GM18499 (cell line): ENCODE results near the gene ALK.
"Not testable (repeated sequence)": the region's sequence is repeated elsewhere in the genome, so short reads cannot be mapped to it uniquely, and the experiment has no call there.

Experiments
- ATAC-seq: cut with Tn5 transposase; IDR thresholded peaks from one replicate; pipeline ENCODE4 v1.9.1; 2021; ENCODE audit warnings: moderate number of reproducible peaks; ENCODE audit not compliant: insufficient read depth, unreplicated experiment

Gene ALK

DNA sequence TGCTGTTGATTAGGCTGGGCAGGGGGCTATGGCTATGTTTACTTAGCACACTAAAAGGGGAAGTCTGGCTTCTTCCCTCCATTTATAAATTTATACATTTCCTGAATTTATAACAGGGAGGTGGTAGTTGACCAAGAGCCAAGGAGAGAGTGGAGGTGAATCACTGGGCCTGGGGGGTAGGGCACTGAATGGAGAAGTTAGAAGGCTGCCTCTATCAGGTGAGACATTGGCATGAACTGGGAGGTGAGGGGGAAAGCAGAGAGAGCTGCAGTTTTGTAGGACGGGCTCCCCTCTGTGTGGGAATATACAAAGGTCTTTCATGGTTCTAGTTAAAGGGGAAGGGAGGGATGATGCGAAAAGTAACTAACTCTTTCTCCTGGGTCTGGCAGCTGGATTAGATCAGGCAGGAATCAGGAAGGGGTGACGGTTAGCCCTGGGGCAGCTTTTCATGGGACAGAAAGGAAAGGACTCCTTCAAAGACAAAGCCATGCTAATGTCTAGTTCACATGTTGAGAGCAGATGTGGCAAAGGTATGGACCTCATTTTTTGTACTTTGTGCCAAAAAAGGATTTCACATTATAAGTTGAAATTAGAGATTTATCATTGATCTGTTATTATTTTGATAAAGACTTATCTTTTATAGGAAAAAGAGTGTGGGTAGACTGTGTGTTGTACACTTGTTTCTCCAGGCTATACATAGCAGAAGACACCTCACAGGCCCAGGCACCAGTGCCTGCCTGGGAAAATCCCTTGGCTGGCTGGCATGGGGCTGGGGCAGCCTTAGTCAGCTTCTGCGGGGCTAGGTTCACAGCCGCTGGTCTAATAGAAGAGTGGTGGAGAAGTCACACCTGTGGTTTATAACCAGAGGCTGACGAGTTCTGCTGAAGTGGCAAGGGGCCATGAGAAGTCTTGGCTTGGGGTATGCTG is 647.4 kb downstream of the ALK start:
- ATAC-seq = no peak

DNA sequence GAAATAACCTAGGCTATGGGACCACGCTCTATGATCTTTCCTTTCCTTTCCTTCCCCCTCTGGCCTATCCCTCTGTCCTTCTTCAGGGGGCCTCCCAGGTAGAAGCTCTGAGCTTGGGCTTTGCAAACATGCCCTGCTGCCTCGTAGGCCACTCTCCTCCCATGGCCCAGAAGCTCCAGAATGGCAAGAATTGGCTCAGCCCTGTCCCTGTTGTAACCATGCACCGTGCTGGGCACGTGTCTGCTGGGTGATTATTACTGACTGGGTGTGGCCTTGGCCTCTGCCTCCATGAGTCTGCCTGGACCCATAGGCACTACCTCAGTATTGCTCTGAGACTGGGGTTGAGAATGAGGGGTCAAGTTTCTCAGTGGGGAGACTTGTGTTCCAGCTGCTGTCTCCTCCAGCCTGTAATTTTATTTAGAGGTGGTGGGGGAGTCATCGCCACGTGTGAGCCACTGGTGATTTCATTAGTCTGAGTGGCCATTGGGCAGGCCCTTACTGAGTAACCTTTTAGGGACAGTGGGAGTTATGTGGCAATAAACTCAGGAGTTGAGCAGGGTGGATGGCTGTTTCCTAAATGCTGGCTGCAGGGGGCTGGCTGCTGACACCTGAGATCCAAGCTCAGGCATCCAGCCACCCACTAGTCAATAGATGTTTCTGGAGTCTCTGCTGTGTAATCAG is 648.2 kb downstream of the ALK start:
- no peak for ATAC-seq

DNA sequence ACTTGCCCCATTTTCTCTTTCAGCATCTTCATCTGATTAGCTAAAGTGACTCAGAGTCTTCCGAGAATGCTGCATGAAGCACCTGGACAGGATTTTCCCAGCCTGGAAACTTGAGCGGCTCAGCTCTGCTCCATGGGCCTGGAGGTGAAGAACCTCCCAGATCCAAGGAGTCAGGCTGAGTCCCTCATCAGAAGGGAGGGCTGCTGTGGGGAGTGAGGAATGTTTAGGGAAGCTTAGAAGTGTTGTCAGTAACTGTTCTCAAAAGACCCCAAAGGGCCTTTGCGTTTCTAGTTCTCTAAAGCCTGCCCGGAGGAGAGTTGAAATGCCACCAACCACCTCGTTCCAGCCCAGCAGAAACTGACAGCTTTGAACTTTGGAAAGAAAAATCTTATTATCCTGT is 649.1 kb downstream of the ALK start:
- ATAC-seq = no peak

DNA sequence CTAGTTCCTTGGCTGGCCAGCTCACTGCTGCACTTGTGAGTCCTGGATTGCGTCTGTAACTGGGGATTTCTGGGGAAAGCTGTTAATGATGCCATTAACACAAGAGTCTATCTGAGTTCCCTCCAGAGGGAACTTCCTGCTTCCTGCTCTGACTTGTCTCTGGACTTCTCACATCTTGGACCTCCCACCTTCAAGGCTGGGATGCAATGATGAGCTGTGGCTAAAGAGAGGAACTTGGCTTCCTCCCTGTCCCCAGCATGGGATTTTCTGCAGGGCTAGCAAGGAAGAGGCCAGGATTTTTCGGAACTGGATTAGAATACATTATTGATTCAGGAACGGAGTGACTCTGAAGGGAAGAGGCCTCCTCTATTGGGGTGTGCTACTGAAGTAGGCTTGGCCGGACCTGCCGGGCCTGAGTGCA is 650.7 kb downstream of the ALK start:
- ATAC-seq = no peak

DNA sequence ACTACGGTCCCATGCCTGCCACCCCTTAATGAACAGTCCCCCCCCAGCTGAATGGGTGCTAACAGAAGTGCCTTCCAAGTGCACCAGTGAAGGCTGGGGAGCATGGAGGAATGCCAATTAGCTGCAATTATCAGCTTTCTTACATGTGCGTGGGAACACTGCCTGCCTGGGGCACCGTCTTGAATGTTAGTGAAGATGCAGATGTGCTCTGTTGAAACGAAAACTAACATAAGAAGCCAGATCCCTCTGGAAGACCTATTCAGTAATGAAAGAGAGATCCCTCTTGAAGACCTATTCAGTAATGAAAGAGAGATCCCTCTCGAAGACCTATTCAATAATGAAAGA is 651.6 kb downstream of the ALK start:
- no peak for ATAC-seq

DNA sequence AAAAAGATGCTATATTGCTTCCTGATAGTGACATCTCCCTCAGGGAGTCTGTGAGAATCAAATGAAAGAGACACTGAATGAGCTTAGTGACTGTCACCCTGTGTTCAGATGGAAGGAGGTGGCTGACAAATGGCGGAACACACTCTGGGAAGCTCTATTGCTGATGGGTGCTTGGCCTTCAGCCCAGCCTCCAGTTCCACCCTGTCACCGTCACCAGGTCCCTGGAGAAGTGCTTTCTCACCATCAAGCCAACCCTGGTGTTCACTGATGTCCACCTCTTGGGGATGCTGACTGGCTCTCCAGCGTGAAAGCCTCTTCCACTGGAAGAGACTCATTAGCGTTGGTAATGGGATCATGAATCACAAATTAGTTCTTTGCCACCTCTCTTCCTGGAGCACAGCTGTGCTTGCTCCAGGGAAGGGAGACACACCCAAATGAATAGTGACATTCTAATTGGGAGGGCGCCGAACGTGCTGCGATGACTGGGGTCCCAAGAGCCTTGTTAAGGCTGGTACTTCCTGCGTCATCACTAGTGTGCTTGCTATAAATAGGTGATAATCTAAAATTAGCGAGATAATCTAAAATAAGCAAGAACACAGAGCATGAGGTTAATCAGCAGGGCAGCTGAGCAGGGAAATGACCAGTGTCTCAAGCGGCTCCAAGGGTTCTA is 652.2 kb downstream of the ALK start:
- no peak for ATAC-seq

DNA sequence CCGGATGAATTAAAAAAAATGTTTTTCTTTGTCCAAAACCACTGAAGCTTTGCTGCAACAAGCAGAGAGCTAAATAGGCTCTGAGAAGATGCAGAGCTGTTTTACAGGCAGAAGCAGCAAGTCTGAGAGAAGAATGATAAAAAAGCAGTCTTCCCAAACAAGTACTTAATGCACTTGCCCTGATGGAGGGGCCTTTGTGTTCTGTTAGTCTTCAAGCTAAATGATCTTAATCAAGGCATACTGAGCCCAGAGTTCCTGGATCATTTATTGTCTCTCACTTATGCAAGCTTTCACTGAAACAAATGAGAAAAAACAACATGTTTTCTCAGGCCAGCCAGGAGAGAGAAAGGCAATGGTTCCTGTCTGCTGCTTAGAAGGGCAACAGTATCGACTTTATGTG is 653.7 kb downstream of the ALK start:
- ATAC-seq = no peak

DNA sequence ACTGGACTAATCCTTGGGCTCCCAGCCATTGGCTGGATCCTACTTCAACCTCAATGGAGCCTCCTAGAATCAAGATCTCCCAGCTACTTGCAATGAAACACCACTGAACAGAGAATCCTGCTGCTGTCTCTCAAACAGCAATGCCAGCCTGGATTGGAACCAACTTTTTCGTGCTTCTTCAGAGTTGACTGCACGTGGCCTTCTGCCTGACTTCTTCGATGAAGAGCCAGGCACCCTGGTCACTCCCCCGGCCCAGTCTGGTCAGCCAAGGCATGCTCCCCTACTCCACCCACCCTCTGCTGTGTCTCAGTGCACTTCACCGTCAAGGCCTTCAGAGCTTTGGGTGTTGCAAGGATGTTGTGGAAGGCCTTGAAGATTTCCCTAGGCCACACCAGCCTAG is 657.5 kb downstream of the ALK start:
- ATAC-seq = no peak

DNA sequence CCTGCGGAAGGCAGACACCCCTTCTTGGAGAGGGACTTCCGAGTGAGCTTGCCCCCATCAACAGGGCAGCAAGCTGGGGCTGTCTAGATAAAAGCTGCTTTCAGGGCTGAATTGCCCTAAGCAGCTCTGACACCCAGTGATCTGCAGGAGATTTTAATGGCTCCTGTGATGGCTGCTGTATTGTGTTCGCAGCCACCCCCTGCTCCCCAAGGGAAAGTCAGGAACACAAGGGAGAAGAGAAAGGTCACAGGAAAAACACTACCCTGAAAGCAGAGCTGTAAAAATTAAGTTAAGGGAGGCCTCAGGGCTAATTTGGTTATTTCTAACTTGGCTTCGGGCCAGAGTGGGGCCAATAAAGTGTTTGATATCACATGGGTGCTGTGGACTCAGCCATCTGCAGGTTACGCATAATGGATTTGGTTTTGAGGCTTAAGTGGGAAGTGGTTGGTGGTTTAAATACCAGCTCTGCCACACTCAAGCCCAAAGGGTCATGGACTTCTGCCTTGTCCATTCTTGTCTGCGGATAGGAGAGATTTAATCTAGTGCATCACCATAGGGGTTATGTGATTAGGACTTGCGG is 658.6 kb downstream of the ALK start:
- ATAC-seq = no peak

DNA sequence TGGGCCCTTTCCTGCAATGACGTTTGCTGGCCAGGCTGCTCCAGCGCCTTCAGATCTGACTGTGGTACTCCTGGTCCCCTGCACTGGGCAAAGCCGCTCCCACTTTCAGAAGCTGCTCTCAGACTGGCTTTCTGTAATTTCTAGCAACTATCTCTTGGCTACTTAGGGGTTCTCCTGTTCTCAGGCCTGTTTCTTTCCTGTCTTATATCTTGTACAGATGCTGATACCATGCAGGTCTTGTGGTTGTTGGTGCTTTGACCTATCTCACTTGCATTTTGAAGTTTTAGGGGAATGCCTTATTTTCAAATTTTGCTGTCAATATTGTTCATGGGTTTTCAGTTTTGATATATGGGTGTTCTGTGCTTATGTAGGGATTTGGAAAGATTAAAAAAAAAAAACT is 660.4 kb downstream of the ALK start:
- no peak for ATAC-seq

DNA sequence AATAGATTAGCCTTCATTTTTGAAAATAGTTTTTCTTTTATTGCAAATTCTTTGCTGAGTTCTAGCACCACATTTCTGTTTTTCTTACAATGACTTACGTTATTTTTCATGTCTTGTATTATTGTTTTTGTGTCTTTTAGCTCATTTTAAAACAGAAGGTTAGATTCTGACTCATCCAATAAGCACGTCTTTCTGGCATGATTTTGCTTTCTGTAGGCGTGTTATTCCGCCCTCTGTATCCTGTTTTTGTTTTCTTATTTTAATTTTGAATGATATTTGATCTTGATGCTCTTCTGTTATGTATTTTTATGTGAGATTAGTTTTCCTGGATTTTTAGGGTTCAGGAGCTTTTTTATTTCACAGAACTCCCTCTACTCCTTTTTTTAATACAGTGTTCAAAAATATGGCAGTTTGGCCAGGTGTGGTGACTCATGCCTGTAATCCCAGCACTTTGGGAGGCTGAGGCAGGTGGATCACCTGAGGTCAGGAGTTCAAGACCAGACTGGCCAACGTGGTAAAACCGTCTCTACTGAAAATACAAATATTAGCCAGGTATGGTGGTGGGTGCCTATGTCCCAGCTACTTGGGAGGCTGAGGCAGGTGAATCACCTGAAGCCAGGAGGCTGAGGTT is 661.1 kb downstream of the ALK start:
- no peak for ATAC-seq

DNA sequence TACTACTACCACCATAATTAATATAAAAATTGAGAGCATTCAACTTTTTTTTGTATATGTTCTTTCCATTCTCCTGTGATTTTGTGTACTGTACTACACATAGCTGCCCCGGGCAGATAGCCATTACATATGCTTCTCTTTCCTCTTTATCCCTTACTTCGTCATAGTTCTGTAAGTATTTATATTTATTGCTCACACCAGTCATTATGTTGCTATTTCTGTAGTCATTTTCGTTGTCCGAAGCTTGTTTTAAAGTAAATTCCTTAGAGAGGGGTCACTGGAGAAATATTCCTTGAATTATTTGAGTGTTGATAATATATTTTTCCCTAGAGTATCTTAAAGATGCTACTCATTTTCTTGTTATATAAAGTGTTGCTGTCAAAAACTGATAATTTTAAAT is 662.2 kb downstream of the ALK start:
- ATAC-seq = no peak

DNA sequence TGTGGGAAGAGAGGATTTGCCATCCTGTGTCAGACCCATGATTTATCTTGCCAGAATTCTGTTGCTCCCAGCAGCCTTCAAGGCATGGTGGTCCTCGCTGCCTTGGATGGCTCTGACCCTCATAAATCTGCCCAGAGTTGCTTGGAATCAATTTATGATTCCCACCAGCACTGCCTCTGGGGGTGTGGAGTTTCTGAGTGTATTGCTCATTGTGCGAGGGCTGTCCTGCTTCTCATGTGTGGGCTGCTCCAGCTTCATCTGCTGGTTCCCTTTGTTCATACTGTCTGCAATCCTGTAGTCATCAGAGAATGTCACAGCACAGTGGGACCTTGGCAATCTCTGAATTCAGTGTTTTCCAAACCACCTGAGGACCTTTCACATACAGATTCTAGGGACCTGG is 666.4 kb downstream of the ALK start:
- ATAC-seq = no peak

DNA sequence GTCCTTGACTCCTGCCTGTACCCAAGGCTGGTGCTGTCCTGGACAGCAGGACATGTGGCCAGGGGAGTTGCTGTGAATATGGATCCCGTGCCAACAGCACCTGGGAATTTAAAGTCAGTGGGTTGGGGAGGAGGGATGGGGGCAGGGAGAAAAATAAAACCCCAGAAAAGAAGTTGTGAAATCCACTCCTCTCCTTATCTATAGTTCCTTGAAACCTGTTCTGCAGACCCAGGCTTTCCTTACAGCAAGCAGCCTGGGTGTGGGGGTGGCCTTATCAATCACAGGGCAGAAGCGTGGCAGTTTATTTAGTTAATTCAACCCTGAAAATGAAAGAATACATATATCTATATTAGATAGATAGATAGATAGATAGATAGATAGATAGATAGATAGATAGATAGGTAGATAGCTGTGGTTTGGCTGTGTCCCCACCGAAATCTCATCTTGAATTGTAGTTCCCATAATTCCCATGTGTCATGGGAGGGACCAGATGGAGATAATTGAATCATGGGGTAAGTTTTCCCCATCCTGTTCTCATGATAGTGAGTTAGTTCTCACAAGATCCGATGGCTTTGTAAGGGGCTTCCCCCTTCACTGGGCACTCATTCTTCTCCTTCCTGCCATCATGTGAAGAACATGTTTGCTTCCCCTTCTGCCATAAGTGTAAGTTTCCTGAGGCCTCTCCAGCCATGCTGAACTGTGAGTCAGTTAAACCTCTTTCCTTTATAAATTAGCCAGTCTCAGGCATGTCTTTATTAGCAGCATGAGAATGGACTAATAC is 667.7 kb downstream of the ALK start:
- not testable (repeated sequence) for ATAC-seq

DNA sequence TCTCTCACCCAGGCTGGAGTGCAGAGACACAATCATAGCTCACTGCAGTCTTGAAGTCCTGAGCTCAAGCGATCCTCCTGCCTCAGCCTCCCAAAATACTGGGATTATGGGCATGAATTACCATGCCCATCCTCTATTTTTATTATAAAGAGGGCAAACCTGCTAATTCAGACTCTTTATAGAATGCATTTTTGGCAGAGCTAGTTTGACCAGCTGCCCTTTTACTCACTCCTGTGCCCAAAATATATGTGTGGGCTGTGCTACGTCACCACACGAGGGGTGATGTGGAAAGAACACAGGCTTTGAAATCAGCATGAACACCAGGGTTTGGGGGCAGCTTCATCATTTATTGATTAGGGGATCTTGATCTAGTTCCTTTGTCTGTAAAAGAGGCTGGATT is 668.4 kb downstream of the ALK start:
- no peak for ATAC-seq

DNA sequence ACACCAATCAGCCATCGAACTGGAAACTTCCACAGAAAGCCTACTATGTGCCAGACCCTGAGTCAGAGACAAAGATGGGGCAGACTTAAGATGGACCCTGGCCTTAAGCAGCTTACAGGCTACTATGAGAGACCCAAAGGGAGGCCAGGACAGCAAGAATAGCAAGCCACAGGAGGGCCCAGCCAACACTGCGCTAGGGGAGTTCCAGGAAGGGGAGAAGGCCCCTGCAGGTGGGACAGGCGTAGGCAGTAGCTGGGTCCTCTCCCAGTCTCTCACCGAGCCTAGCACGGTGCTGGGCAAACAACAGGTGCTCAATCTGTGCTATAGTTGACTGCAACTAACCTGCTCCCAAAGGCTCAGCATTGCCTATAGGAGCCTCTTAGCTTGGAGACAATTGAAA is 670.0 kb downstream of the ALK start:
- no peak for ATAC-seq

DNA sequence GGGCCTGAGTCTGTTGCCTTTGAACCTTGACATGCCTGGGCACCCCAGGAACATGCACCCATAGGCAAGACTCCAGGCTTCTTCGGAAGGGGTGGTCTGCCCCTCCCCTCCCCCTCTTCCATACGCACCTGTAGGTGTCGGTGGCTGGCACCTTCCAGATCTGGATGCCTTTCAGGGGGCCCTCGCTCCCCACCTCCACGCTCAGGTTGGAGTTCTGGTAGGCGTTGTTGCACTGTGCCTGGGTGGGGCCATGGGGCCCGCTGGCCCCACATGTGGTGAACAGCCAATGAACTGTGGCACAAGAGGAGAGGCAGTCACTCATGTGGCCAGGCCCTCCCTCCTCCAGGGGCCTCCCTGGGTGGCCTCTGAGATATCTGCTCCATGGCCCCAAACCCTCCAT is 670.4 kb downstream of the ALK start:
- ATAC-seq = no peak

DNA sequence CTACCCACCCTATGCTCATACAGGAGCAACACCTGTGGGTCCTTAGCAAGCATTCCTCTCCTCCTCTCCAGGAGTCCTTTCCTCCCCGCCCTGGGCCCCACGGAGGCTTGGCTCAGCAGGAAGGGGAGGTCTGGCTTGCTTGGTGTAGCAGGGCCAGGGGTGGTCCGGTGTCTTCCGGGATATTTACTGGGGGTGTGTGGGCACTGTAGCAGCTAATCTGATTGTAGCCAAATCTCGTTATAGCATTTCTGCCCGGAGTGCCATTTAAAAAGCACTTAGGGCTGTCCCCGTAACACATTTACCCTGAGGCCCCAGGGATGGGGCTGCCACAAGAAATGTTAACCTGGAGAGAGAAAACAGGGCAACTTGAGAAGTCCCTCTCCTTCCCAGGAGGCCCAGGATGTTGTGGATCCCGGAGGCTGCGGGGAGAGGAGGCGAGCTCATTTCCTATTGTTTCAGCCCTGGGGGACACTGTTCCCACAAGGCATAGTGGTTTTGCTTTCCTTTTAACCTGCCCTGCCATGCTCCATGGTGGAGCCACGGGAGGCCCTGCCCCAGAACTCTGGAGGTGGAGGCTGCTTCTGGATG is 671.6 kb downstream of the ALK start:
- no peak for ATAC-seq

DNA sequence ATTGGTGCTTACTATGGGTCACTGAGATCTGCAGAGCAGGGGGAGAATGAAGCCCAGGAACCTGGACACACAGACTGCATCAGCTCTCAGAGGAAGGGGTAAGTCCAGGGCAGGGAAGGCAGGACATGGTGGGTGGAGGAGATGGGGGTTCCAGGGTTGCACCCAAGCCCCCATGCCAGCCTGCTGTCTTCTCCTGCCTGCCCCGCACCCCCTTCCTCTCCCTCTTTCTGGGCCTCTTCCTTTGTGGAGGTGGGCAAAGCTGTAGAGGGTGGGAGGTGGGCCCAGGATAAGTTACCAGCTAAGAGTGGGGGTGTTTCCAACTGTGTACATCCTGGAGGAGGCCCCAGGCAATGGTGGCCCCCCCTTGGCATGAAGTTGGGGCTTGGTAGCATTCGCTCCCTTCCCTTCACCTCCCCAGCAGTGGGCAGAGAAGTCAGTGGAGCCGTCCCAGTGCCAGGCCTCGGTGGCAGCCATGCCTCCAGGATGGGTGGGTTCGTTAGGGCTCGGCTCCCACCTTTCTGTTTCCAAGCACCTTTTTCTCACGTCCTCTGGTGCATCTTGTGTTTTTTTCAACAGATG is 674.0 kb downstream of the ALK start:
- no peak for ATAC-seq
